Measurements from ENCODE around the gene ANK3. TPM values are rescaled to one million over a fixed set of nuclear protein-coding genes. Genes with fewer than 3 reads are reported as not detected.

Gene ANK3
- total RNA-seq, 2 donors from 2014 or later, result 65.0 to 79.5 TPM

GRCh38 chr10:59976909-59977308 is 412.8 kb downstream of the ANK3 start:
- H3K9me3 Mint-ChIP-seq, result peaks cover 22% of the 10 kb centered on the region
- H3K27ac Mint-ChIP-seq, result no peak overlapping the region
- Histone ChIP-seq H3K9ac (ENCODE audit: extremely low read depth, low read length, poor library complexity, severe bottlenecking) (no peak overlapping the region), H3K27me3 (ENCODE audit: control insufficient read depth, insufficient read depth, low read length, poor library complexity, severe bottlenecking) (no peaks in the 10 kb centered on the region), H3K27ac (ENCODE audit: low read depth, low read length) (no peak overlapping the region), H3K4me1 (ENCODE audit: control insufficient read depth, insufficient read depth, low read length) (no peaks in the 10 kb centered on the region), H3K36me3 (ENCODE audit: control insufficient read depth, insufficient read depth, low read length) (no peaks in the 10 kb centered on the region), H3K9me3 (ENCODE audit: control insufficient read depth, low read length) (peaks cover 14% of the 10 kb centered on the region), H3K4me3 (ENCODE audit: low read length) (no peak overlapping the region)
- H3K27me3 Mint-ChIP-seq (ENCODE audit: insufficient read depth), result no peaks in the 10 kb centered on the region
- H3K4me1 Mint-ChIP-seq, result peaks cover 5% of the 10 kb centered on the region
- no peak for TF ChIP-seq CTCF (conservative IDR thresholded peaks at IDR 0.05)
- no peak overlapping the region for H3K4me3 Mint-ChIP-seq
- H3K36me3 Mint-ChIP-seq (ENCODE audit: low read depth), result no peaks in the 10 kb centered on the region
- no peak for DNase-seq
